H9 (cell line): Measurements from ENCODE around the gene GPC6. TPM values are rescaled to one million over a fixed set of nuclear protein-coding genes. Genes with fewer than 3 reads are reported as not detected.

ENCODE experiments used
- DNase-seq: peaks from one replicate; pipeline ENCODE4 v3.0.0-alpha.2; 2017
- H2AFZ ChIP-seq: one replicate; pipeline ENCODE4 v1.6.1; 2013; ENCODE audit warnings: mild to moderate bottlenecking, low read length, control low read depth, moderate library complexity
- H2AK5ac ChIP-seq: 2 replicates; pipeline ENCODE4 v1.6.1; 2013; ENCODE audit warnings: low read length, control low read depth, mixed read lengths; ENCODE audit not compliant: insufficient read length
- H2BK120ac ChIP-seq: one replicate; pipeline ENCODE4 v1.6.1; 2013; ENCODE audit warnings: low read depth, mild to moderate bottlenecking, low read length, control low read depth, inconsistent platforms; ENCODE audit not compliant: poor library complexity, severe bottlenecking
- H2BK12ac ChIP-seq: 2 replicates; pipeline ENCODE4 v1.6.1; 2013; ENCODE audit warnings: low read length, control low read depth, mixed read lengths, low read depth; ENCODE audit not compliant: insufficient read length
- H2BK15ac ChIP-seq: 2 replicates; pipeline ENCODE4 v1.6.1; 2013; ENCODE audit warnings: low read depth, low read length, control low read depth
- H2BK20ac ChIP-seq: one replicate; pipeline ENCODE4 v1.6.1; 2013; ENCODE audit warnings: low read depth, mild to moderate bottlenecking, low read length, control low read depth, inconsistent platforms; ENCODE audit not compliant: poor library complexity, severe bottlenecking
- H2BK5ac ChIP-seq: 2 replicates; pipeline ENCODE4 v1.6.1; 2013; ENCODE audit warnings: low read length, control low read depth, mixed read lengths; ENCODE audit not compliant: insufficient read length
- H3K14ac ChIP-seq: 2 replicates; pipeline ENCODE4 v1.6.1; 2013; ENCODE audit warnings: low read length, control low read depth; ENCODE audit not compliant: insufficient read depth
- H3K18ac ChIP-seq: 2 replicates; pipeline ENCODE4 v1.6.1; 2013; ENCODE audit warnings: low read depth, mild to moderate bottlenecking, mixed read lengths, low read length, control low read depth; ENCODE audit not compliant: insufficient read length
- H3K23ac ChIP-seq: 2 replicates; pipeline ENCODE4 v1.6.1; 2013; ENCODE audit warnings: low read length, control low read depth, mixed read lengths, low read depth; ENCODE audit not compliant: insufficient read length
- H3K23me2 ChIP-seq: 2 replicates; pipeline ENCODE4 v1.6.1; 2013; ENCODE audit warnings: low read depth, mild to moderate bottlenecking, mixed read lengths, low read length, control low read depth; ENCODE audit not compliant: insufficient read length, poor library complexity, severe bottlenecking
- H3K27ac ChIP-seq: 2 replicates; pipeline ENCODE4 v1.5.1; 2013; ENCODE audit warnings: low read length, control low read depth, mixed read lengths, low read depth; ENCODE audit not compliant: insufficient read length
- H3K27me3 ChIP-seq: 2 replicates; pipeline ENCODE4 v1.6.1; 2013; ENCODE audit warnings: low read length, control low read depth, inconsistent platforms; ENCODE audit not compliant: insufficient read depth
- H3K4ac ChIP-seq: 2 replicates; pipeline ENCODE4 v1.6.1; 2013; ENCODE audit warnings: low read depth, mild to moderate bottlenecking, control low read depth, inconsistent platforms, low read length, moderate library complexity
- H3K4me1 ChIP-seq: 2 replicates; pipeline ENCODE4 v1.6.1; 2013; ENCODE audit warnings: low read length, control low read depth, inconsistent platforms; ENCODE audit not compliant: insufficient read depth
- H3K4me2 ChIP-seq: 2 replicates; pipeline ENCODE4 v1.6.1; 2013; ENCODE audit warnings: low read length, control low read depth, mixed read lengths; ENCODE audit not compliant: insufficient read length, insufficient read depth
- H3K56ac ChIP-seq: 2 replicates; pipeline ENCODE4 v1.6.1; 2013; ENCODE audit warnings: low read depth, mild to moderate bottlenecking, mixed read lengths, low read length, control low read depth; ENCODE audit not compliant: insufficient read length
- H3K79me1 ChIP-seq: 2 replicates; pipeline ENCODE4 v1.6.1; 2013; ENCODE audit warnings: low read depth, mild to moderate bottlenecking, moderate library complexity, low read length, control low read depth, inconsistent platforms; ENCODE audit not compliant: insufficient read depth, poor library complexity, severe bottlenecking
- H3K79me2 ChIP-seq: 2 replicates; pipeline ENCODE4 v1.6.1; 2013; ENCODE audit warnings: low read length, control low read depth, inconsistent platforms; ENCODE audit not compliant: insufficient read depth
- H3K9ac ChIP-seq: 2 replicates; pipeline ENCODE4 v1.6.1; 2013; ENCODE audit warnings: low read length, control low read depth, mixed read lengths; ENCODE audit not compliant: insufficient read length; ENCODE audit errors: extremely low read depth
- H3K9me3 ChIP-seq: one replicate; pipeline ENCODE4 v1.6.1; 2013; ENCODE audit warnings: low read depth, low read length, inconsistent platforms; ENCODE audit not compliant: control insufficient read depth
- H3T11ph ChIP-seq: one replicate; pipeline ENCODE4 v1.6.1; 2013; ENCODE audit warnings: mild to moderate bottlenecking, low read length, control low read depth, inconsistent platforms
- H4K20me1 ChIP-seq: one replicate; pipeline ENCODE4 v1.6.1; 2013; ENCODE audit not compliant: control insufficient read depth, insufficient read length, insufficient read depth
- H4K5ac ChIP-seq: 2 replicates; pipeline ENCODE4 v1.6.1; 2013; ENCODE audit warnings: low read depth, mild to moderate bottlenecking, mixed read lengths, low read length, control low read depth; ENCODE audit not compliant: insufficient read length
- H4K8ac ChIP-seq: replicated peaks from 2 replicates; pipeline ENCODE4 v1.6.1; 2013; ENCODE audit warnings: low read length, control low read depth, mixed read lengths, low read depth; ENCODE audit not compliant: insufficient read length
- H4K91ac ChIP-seq: 2 replicates; pipeline ENCODE4 v1.6.1; 2013; ENCODE audit warnings: low read depth, mild to moderate bottlenecking, moderate library complexity, mixed read lengths, low read length, control low read depth; ENCODE audit not compliant: insufficient read length
- H3K27ac Mint-ChIP-seq, 3 experiments: 2 replicates in 2 of 3; 3 replicates in 1 of 3; pipeline ENCODE4 v1.8.0; 2020 to 2021; ENCODE audit warnings: mixed read lengths in 3 of 3, mild to moderate bottlenecking in 1 of 3, moderate library complexity in 1 of 3
- H3K27me3 Mint-ChIP-seq: 2 replicates; pipeline ENCODE4 v1.8.0; 2021; ENCODE audit warnings: low read depth, mild to moderate bottlenecking, moderate library complexity, mixed read lengths
- H3K36me3 Mint-ChIP-seq, 3 experiments: 2 replicates in 2 of 3; 3 replicates in 1 of 3; pipeline ENCODE4 v1.8.0; 2020 to 2021; ENCODE audit warnings: low read depth in 3 of 3, mixed read lengths in 3 of 3; ENCODE audit not compliant: insufficient read depth in 1 of 3
- H3K4me1 Mint-ChIP-seq, 2 experiments: 2 replicates each; pipeline ENCODE4 v1.8.0; 2020; ENCODE audit warnings: mixed read lengths in 2 of 2
- H3K4me3 Mint-ChIP-seq, 2 experiments: 2 replicates in 1 of 2; 3 replicates in 1 of 2; pipeline ENCODE4 v1.8.0; 2020 to 2021; ENCODE audit warnings: mild to moderate bottlenecking in 2 of 2, mixed read lengths in 2 of 2, moderate library complexity in 1 of 2
- H3K9me3 Mint-ChIP-seq, 2 experiments: 2 replicates in 1 of 2; 3 replicates in 1 of 2; pipeline ENCODE4 v1.8.0; 2020; ENCODE audit warnings: mild to moderate bottlenecking in 2 of 2, mixed read lengths in 2 of 2, moderate library complexity in 1 of 2
- CTCF ChIP-seq: fragments of 200-600 bp; sonication (generic); conservative IDR thresholded peaks from 3 replicates; pipeline ENCODE4 v1.8.0; 2021; ENCODE audit warnings: antibody characterized with exemption, mild to moderate bottlenecking
- WGBS: extraction: QIAGEN DNeasy Blood & Tissue Kit; methylation state at CpG from one replicate; pipeline ENCODE4 v1.1.7; 2013; ENCODE audit warnings: missing lambda C conversion rate, low lambda C conversion rate, mixed read lengths; ENCODE audit not compliant: insufficient read length; ENCODE audit errors: extremely low coverage; 5-methylcytosine and 5-hydroxymethylcytosine counted together
- total RNA-seq: library from RNA; stranded (reverse); gene quantifications from 2 replicates; pipeline ENCODE4 v1.2.1, GENCODE V29; 2021

The GPC6 gene
- total RNA-seq, 1 experiment from 2014 or later, result 15.6 TPM

GRCh38 chr13:93182406-93182805 is 44.2 kb upstream of the GPC6 start:
- H3K27ac ChIP-seq, result no peak overlapping the region
- no peak overlapping the region for H2BK15ac ChIP-seq
- H4K20me1 ChIP-seq, result no peaks in the 10 kb centered on the region
- no peak overlapping the region for H4K5ac ChIP-seq
- Mint-ChIP-seq H3K9me3 (no peaks in the 10 kb centered on the region; a peak in 1 of 5 replicates), H3K4me1 (peaks cover 6 to 8% of the 10 kb centered on the region in 2 experiments), H3K4me3 (no peak overlapping the region), H3K27ac (no peak overlapping the region), H3K36me3 (no peaks in the 10 kb centered on the region; a peak in 1 of 7 replicates), H3K27me3 (no peaks in the 10 kb centered on the region)
- H3K18ac ChIP-seq, result no peak overlapping the region
- no peak overlapping the region for H3K14ac ChIP-seq
- no peak overlapping the region for H3K23ac ChIP-seq
- H2BK120ac ChIP-seq, result no peak overlapping the region
- H4K8ac ChIP-seq, result no peak overlapping the region
- H3K9ac ChIP-seq, result no peak overlapping the region
- H2AFZ ChIP-seq, result no peak overlapping the region
- no peak overlapping the region for H2BK12ac ChIP-seq
- H3K79me2 ChIP-seq, result no peaks in the 10 kb centered on the region
- no peaks in the 10 kb centered on the region for H3K27me3 ChIP-seq
- H3K56ac ChIP-seq, result no peak overlapping the region
- H3K9me3 ChIP-seq, result no peaks in the 10 kb centered on the region
- no peak overlapping the region for H3K4me2 ChIP-seq
- WGBS, result no CpG with 5 or more reads among the region's 3 CpGs
- no peaks in the 10 kb centered on the region for H3K79me1 ChIP-seq
- H2BK5ac ChIP-seq, result no peak overlapping the region
- TF ChIP-seq CTCF, result no peak
- H4K91ac ChIP-seq, result no peak overlapping the region
- no peak for DNase-seq
- H2BK20ac ChIP-seq, result no peak overlapping the region
- H3K4ac ChIP-seq, result no peak overlapping the region
- no peaks in the 10 kb centered on the region for H3K23me2 ChIP-seq
- H3T11ph ChIP-seq, result no peak overlapping the region
- no peak overlapping the region for H2AK5ac ChIP-seq
- H3K4me1 ChIP-seq, result no peaks in the 10 kb centered on the region
